ENCODE data around the gene MAP1S. TPM values are rescaled to one million over a fixed set of nuclear protein-coding genes. Genes with fewer than 3 reads are reported as not detected.

The MAP1S gene
- total and polyA plus RNA-seq, 2 of the 13 experiments (the other 11 are each of a cell fraction or from before 2014, with no cell fraction given), result 3.8 to 7.3 TPM

DNA sequence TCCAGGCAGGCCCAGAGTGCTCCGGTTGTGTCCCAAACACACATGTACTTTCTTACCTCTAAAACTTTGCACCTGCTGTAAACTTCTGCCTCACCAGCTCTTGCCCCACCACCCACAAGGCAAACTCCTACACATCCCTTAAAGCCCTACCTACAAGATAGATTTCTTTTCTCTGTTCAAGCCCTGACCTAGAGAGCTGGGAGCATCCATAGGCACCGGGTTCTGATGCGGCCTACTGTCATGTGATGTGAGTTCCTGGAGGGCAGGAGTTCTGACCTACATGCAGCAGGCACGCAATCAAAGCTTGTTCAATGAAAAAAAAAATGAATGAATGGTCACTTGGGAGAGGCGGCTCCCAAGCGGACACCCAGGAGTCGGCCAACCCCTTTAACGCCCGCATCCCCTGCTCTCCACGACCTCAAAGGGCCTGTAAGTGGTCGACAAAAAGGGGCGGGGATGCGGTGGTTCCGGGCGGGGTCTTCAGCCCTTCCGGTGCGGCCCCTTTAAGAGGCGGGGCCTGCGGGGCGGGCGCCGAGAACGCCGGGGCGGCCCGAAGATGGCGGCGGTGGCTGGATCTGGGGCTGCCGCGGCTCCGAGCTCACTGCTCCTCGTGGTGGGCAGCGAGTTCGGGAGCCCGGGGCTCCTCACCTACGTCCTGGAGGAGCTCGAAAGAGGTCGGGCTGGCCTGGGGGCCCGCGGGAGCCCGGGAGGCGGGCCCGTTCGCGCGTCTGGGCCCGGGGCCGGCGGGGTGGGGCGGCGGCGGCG lies at the start of gene MAP1S (continued):
- TF ChIP-seq ETV5 (CRISPR knock-in tag; IDR thresholded peaks at IDR 0.05; ENCODE audit: borderline replicate concordance) (peak; percentile 82; the same call in 1 of the 2 replicates), ZNF451 (CRISPR knock-in tag; IDR thresholded peaks at IDR 0.05) (no peak), PCBP2 (optimal IDR thresholded peaks at IDR 0.05; ENCODE audit: low read depth, low read length, poor library complexity, severe bottlenecking) (no peak), TAF15 (IDR thresholded peaks at IDR 0.05; ENCODE audit: low read depth, low read length, poor library complexity, severe bottlenecking) (no peak), ARNT (IDR thresholded peaks at IDR 0.05) (no peak), MTF1 (CRISPR knock-in tag; IDR thresholded peaks at IDR 0.05) (no peak), HCFC1 (IDR thresholded peaks at IDR 0.05; ENCODE audit: low read depth, low read length) (peak; percentile 15; the same call in 1 of the 2 replicates), RBAK (CRISPR knock-in tag; IDR thresholded peaks at IDR 0.05) (no peak), ETV6 (CRISPR knock-in tag; conservative IDR thresholded peaks at IDR 0.05) (no peak), MEIS2 (CRISPR knock-in tag; IDR thresholded peaks at IDR 0.05) (peak; percentile 61; the same call in 1 of the 2 replicates), SPEN (CRISPR knock-in tag; IDR thresholded peaks at IDR 0.05; ENCODE audit: low read depth) (peak; percentile 43; the same call in 1 of the 2 replicates), ZSCAN29 (CRISPR knock-in tag; conservative IDR thresholded peaks at IDR 0.05) (no peak), POLR2G (IDR thresholded peaks at IDR 0.05; ENCODE audit: low read depth, low read length) (peak; percentile 88)
- TF ChIP-seq, protein P1, sequence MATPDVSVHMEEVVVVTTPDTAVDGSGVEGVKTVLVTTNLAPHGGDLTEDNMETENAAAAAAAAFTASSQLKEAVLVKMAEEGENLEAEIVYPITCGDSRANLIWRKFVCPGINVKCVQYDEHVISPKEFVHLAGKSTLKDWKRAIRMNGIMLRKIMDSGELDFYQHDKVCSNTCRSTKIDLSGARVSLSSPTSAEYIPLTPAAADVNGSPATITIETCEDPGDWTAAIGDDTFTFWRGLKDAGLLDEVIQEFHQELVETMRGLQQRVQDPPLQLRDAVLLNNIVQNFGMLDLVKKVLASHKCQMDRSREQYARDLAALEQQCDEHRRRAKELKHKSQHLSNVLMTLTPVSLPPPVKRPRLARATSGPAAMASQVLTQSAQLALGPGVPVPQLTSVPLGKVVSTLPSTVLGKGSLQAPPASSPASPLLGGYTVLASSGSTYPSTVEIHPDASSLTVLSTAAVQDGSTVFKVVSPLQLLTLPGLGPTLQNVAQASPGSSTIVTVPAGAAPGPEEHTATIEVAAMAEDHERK (CRISPR knock-in tag; IDR thresholded peaks at IDR 0.05; ENCODE audit: low read depth), result no peak
- TF ChIP-seq, protein P2, sequence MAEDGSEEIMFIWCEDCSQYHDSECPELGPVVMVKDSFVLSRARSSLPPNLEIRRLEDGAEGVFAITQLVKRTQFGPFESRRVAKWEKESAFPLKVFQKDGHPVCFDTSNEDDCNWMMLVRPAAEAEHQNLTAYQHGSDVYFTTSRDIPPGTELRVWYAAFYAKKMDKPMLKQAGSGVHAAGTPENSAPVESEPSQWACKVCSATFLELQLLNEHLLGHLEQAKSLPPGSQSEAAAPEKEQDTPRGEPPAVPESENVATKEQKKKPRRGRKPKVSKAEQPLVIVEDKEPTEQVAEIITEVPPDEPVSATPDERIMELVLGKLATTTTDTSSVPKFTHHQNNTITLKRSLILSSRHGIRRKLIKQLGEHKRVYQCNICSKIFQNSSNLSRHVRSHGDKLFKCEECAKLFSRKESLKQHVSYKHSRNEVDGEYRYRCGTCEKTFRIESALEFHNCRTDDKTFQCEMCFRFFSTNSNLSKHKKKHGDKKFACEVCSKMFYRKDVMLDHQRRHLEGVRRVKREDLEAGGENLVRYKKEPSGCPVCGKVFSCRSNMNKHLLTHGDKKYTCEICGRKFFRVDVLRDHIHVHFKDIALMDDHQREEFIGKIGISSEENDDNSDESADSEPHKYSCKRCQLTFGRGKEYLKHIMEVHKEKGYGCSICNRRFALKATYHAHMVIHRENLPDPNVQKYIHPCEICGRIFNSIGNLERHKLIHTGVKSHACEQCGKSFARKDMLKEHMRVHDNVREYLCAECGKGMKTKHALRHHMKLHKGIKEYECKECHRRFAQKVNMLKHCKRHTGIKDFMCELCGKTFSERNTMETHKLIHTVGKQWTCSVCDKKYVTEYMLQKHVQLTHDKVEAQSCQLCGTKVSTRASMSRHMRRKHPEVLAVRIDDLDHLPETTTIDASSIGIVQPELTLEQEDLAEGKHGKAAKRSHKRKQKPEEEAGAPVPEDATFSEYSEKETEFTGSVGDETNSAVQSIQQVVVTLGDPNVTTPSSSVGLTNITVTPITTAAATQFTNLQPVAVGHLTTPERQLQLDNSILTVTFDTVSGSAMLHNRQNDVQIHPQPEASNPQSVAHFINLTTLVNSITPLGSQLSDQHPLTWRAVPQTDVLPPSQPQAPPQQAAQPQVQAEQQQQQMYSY (CRISPR knock-in tag; IDR thresholded peaks at IDR 0.05), result no peak
- TF ChIP-seq, protein P3, sequence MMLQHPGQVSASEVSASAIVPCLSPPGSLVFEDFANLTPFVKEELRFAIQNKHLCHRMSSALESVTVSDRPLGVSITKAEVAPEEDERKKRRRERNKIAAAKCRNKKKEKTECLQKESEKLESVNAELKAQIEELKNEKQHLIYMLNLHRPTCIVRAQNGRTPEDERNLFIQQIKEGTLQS (CRISPR knock-in tag; IDR thresholded peaks at IDR 0.05), result 0 out of 2 replicates have a peak, but pooled peaks have one; percentile 8
- TF ChIP-seq, protein P4, sequence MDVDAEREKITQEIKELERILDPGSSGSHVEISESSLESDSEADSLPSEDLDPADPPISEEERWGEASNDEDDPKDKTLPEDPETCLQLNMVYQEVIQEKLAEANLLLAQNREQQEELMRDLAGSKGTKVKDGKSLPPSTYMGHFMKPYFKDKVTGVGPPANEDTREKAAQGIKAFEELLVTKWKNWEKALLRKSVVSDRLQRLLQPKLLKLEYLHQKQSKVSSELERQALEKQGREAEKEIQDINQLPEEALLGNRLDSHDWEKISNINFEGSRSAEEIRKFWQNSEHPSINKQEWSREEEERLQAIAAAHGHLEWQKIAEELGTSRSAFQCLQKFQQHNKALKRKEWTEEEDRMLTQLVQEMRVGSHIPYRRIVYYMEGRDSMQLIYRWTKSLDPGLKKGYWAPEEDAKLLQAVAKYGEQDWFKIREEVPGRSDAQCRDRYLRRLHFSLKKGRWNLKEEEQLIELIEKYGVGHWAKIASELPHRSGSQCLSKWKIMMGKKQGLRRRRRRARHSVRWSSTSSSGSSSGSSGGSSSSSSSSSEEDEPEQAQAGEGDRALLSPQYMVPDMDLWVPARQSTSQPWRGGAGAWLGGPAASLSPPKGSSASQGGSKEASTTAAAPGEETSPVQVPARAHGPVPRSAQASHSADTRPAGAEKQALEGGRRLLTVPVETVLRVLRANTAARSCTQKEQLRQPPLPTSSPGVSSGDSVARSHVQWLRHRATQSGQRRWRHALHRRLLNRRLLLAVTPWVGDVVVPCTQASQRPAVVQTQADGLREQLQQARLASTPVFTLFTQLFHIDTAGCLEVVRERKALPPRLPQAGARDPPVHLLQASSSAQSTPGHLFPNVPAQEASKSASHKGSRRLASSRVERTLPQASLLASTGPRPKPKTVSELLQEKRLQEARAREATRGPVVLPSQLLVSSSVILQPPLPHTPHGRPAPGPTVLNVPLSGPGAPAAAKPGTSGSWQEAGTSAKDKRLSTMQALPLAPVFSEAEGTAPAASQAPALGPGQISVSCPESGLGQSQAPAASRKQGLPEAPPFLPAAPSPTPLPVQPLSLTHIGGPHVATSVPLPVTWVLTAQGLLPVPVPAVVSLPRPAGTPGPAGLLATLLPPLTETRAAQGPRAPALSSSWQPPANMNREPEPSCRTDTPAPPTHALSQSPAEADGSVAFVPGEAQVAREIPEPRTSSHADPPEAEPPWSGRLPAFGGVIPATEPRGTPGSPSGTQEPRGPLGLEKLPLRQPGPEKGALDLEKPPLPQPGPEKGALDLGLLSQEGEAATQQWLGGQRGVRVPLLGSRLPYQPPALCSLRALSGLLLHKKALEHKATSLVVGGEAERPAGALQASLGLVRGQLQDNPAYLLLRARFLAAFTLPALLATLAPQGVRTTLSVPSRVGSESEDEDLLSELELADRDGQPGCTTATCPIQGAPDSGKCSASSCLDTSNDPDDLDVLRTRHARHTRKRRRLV (CRISPR knock-in tag; IDR thresholded peaks at IDR 0.05), result 0 out of 2 replicates have a peak, but pooled peaks have one; percentile 38
